NCI-H1105 treated with DMSO at 0.1 percent for 48 hours (cell line): ENCODE measurements around the gene BCAS3.
"Not testable (repeated sequence)": the region's sequence is repeated elsewhere in the genome, so short reads cannot be mapped to it uniquely, and the experiment has no call there.

Experiments used
- DNase-seq: peaks from one replicate; lab custom pipeline; 2025; lab: John Stamatoyannopoulos, UW

BCAS3 gene

GRCh38 chr17:61131585-61131984 is 453.9 kb downstream of the BCAS3 start:
- no peak for DNase-seq

- no peak for DNase-seq
These were observed 454.9 kb downstream of the BCAS3 start for GRCh38 chr17:61132524-61132923.

GRCh38 chr17:61133853-61134252 is 456.2 kb downstream of the BCAS3 start:
- DNase-seq: no peak

- no peak for DNase-seq
These were observed 457.0 kb downstream of the BCAS3 start for GRCh38 chr17:61134551-61135235.

GRCh38 chr17:61135782-61136181 is 458.1 kb downstream of the BCAS3 start:
- no peak for DNase-seq

- DNase-seq: no peak
These were observed 458.6 kb downstream of the BCAS3 start for GRCh38 chr17:61136296-61136695.

GRCh38 chr17:61139219-61139618 is 461.6 kb downstream of the BCAS3 start:
- DNase-seq: no peak

- DNase-seq: no peak
These were observed 462.6 kb downstream of the BCAS3 start for GRCh38 chr17:61140081-61140786.

- DNase-seq: no peak
These were observed 465.4 kb downstream of the BCAS3 start for GRCh38 chr17:61143026-61143425.

GRCh38 chr17:61144137-61144536 is 466.5 kb downstream of the BCAS3 start:
- DNase-seq: no peak

- no peak for DNase-seq
These were observed 467.2 kb downstream of the BCAS3 start for GRCh38 chr17:61144617-61145564.

GRCh38 chr17:61146833-61147232 is 469.2 kb downstream of the BCAS3 start:
- DNase-seq: not testable (repeated sequence)

GRCh38 chr17:61149106-61149825 is 471.6 kb downstream of the BCAS3 start:
- no peak for DNase-seq

GRCh38 chr17:61149862-61150362 is 472.3 kb downstream of the BCAS3 start:
- DNase-seq: peak; percentile 40

GRCh38 chr17:61150686-61151299 is 473.1 kb downstream of the BCAS3 start:
- no peak for DNase-seq

GRCh38 chr17:61152898-61153297 is 475.2 kb downstream of the BCAS3 start:
- DNase-seq: no peak

GRCh38 chr17:61155590-61156237 is 478.1 kb downstream of the BCAS3 start:
- DNase-seq: no peak

GRCh38 chr17:61157246-61157886 is 479.7 kb downstream of the BCAS3 start:
- DNase-seq: peak; percentile 88

GRCh38 chr17:61158376-61158775 is 480.7 kb downstream of the BCAS3 start:
- DNase-seq: no peak

- no peak for DNase-seq
These were observed 481.7 kb downstream of the BCAS3 start for GRCh38 chr17:61159221-61159814.
